Caco-2 (cell line): ENCODE measurements around the gene TASOR2. TPM values are rescaled to one million over a fixed set of nuclear protein-coding genes. Genes with fewer than 3 reads are reported as not detected.

Source experiments
- BruUV-seq: library from RNA; stranded (reverse); fragments of 400-500 nt; replicated peaks from 2 replicates; lab custom pipeline; 2021; lab: Mats Ljungman, UMichigan
- CTCF ChIA-PET: fragments of 300-600 bp; sonication (Branson Sonifier 250); formaldehyde crosslinking; loops from one replicate; lab custom pipeline; 2022; ENCODE audit warnings: antibody characterized with exemption; lab: Charles Lee
- POLR2A ChIA-PET: fragments of 300-600 bp; sonication (Branson Sonifier 250); formaldehyde crosslinking; loops from one replicate; lab custom pipeline; 2022; ENCODE audit warnings: antibody characterized with exemption; lab: Charles Lee
- DNase-seq, 2 experiments: peaks; one replicate each; pipeline versions ENCODE4 v3.0.0 to v3.0.0-alpha.2; 2020 to 2022
- H3K27me3 ChIP-seq: replicated peaks from 2 replicates; pipeline ENCODE4 v1.6.0; 2011; ENCODE audit warnings: low read length; ENCODE audit not compliant: control insufficient read depth, insufficient read depth
- H3K36me3 ChIP-seq: 2 replicates; pipeline ENCODE4 v1.5.1; 2011; ENCODE audit warnings: low read length; ENCODE audit not compliant: control insufficient read depth, insufficient read depth
- H3K4me1 ChIP-seq: fragments of 250-450 bp; sonication (Bioruptor Pico); 2 replicates; pipeline ENCODE4 v1.5.1; 2020; ENCODE audit warnings: mild to moderate bottlenecking
- H3K4me3 ChIP-seq: 2 replicates; pipeline ENCODE4 v1.5.1; 2011; ENCODE audit warnings: low read depth, mild to moderate bottlenecking, control low read depth, low read length
- H3K9me3 ChIP-seq: fragments of 250-450 bp; sonication (Bioruptor Pico); 2 replicates; pipeline ENCODE4 v1.5.1; 2020; ENCODE audit warnings: mild to moderate bottlenecking, moderate library complexity
- H3K27ac Mint-ChIP-seq: one replicate; pipeline ENCODE4 v1.8.0; 2022; ENCODE audit warnings: mixed read lengths; ENCODE audit not compliant: unreplicated experiment
- H3K27me3 Mint-ChIP-seq: one replicate; pipeline ENCODE4 v1.8.0; 2022; ENCODE audit warnings: mixed read lengths; ENCODE audit not compliant: insufficient read depth, unreplicated experiment
- H3K36me3 Mint-ChIP-seq: one replicate; pipeline ENCODE4 v1.8.0; 2022; ENCODE audit warnings: mild to moderate bottlenecking, mixed read lengths; ENCODE audit not compliant: insufficient read depth, unreplicated experiment
- H3K4me1 Mint-ChIP-seq: one replicate; pipeline ENCODE4 v1.8.0; 2022; ENCODE audit warnings: low read depth, mixed read lengths; ENCODE audit not compliant: unreplicated experiment
- H3K4me3 Mint-ChIP-seq: one replicate; pipeline ENCODE4 v1.8.0; 2022; ENCODE audit warnings: mild to moderate bottlenecking, moderate library complexity, mixed read lengths; ENCODE audit not compliant: unreplicated experiment
- H3K9me3 Mint-ChIP-seq: one replicate; pipeline ENCODE4 v1.8.0; 2022; ENCODE audit warnings: mixed read lengths; ENCODE audit not compliant: unreplicated experiment
- CTCF ChIP-seq, 2 experiments: fragments of 200-600 bp in 1 of 2; IDR thresholded peaks; 1 replicate in 1 of 2; 2 replicates in 1 of 2; pipeline versions ENCODE4 v1.5.1 to v1.8.0; 2011 to 2022; ENCODE audit warnings: antibody characterized with exemption in 1 of 2, control low read depth in 1 of 2, inconsistent platforms in 1 of 2, low read depth in 1 of 2, low read length in 1 of 2, mild to moderate bottlenecking in 1 of 2, moderate library complexity in 1 of 2; ENCODE audit not compliant: insufficient read depth in 1 of 2, severe bottlenecking in 1 of 2, unreplicated experiment in 1 of 2
- intact Hi-C: fragments of 100-400 bp; cut with micrococcal nuclease; formaldehyde crosslinking; loops from one replicate; pipeline ENCODE4 v1.10.0; 2022; ENCODE audit not compliant: unreplicated experiment
- total RNA-seq: library from RNA; stranded (reverse); gene quantifications from 2 replicates; pipeline ENCODE4 v1.2.3, GENCODE V29; 2022

The TASOR2 gene
- total RNA-seq, 1 experiment from 2014 or later, result 102 TPM

- no peak overlapping the region for H3K27ac Mint-ChIP-seq
- no peaks in the 10 kb centered on the region for H3K36me3 Mint-ChIP-seq
- peaks cover under 1% of the 10 kb centered on the region for H3K4me1 Mint-ChIP-seq
- Histone ChIP-seq H3K27me3 (no peaks in the 10 kb centered on the region), H3K4me1 (peaks cover 13% of the 10 kb centered on the region), H3K36me3 (no peaks in the 10 kb centered on the region), H3K9me3 (peaks cover 11% of the 10 kb centered on the region), H3K4me3 (no peak overlapping the region)
- H3K4me3 Mint-ChIP-seq, result no peak overlapping the region
- no peaks in the 10 kb centered on the region for H3K9me3 Mint-ChIP-seq
- no TSS peak for BruUV-seq
- TF ChIP-seq CTCF (IDR thresholded peaks at IDR 0.05; ENCODE audit: insufficient read depth in 1 of 2, low read depth in 1 of 2, low read length in 1 of 2, severe bottlenecking in 1 of 2, unreplicated experiment in 1 of 2), result no peak
- POLR2A ChIA-PET, result no interaction called here
- DNase-seq, result no peak
- no peaks in the 10 kb centered on the region for H3K27me3 Mint-ChIP-seq
- intact Hi-C loops, result no loop called here
- CTCF ChIA-PET, result interaction anchor here (0.6 kb wide), 1 partner anchor 48 kb away, joined by 3 read pairs; no protein-coding TSS in a partner anchor
Observed at GRCh38 chr10:5670662-5671375, 13.8 kb upstream of the TASOR2 start.

- no TSS peak for BruUV-seq
- H3K4me1 Mint-ChIP-seq, result peaks cover 5% of the 10 kb centered on the region
- ChIA-PET POLR2A (no interaction called here), CTCF (no interaction called here)
- H3K4me3 Mint-ChIP-seq, result no peak overlapping the region
- H3K9me3 ChIP-seq, result peaks cover 8% of the 10 kb centered on the region
- no peak for DNase-seq
- no peaks in the 10 kb centered on the region for H3K27me3 ChIP-seq
- no peak overlapping the region for H3K27ac Mint-ChIP-seq
- no peaks in the 10 kb centered on the region for H3K27me3 Mint-ChIP-seq
- no peaks in the 10 kb centered on the region for H3K36me3 ChIP-seq
- no peak for TF ChIP-seq CTCF (IDR thresholded peaks at IDR 0.05; ENCODE audit: insufficient read depth in 1 of 2, low read depth in 1 of 2, low read length in 1 of 2, severe bottlenecking in 1 of 2, unreplicated experiment in 1 of 2)
- no peak overlapping the region for H3K4me3 ChIP-seq
- H3K4me1 ChIP-seq, result no peaks in the 10 kb centered on the region
- intact Hi-C loops, result no loop called here
- no peaks in the 10 kb centered on the region for H3K9me3 Mint-ChIP-seq
- no peaks in the 10 kb centered on the region for H3K36me3 Mint-ChIP-seq
Observed at GRCh38 chr10:5678397-5679036, 6.1 kb upstream of the TASOR2 start.

GRCh38 chr10:5679037-5679435 lies 5.6 kb upstream of the TASOR2 start:
- H3K27me3 Mint-ChIP-seq, result no peaks in the 10 kb centered on the region
- no peaks in the 10 kb centered on the region for H3K36me3 ChIP-seq
- TF ChIP-seq CTCF (IDR thresholded peaks at IDR 0.05; ENCODE audit: insufficient read depth in 1 of 2, low read depth in 1 of 2, low read length in 1 of 2, severe bottlenecking in 1 of 2, unreplicated experiment in 1 of 2), result no peak
- H3K27me3 ChIP-seq, result no peaks in the 10 kb centered on the region
- H3K4me3 ChIP-seq, result no peak overlapping the region
- no TSS peak for BruUV-seq
- peaks cover 2% of the 10 kb centered on the region for H3K36me3 Mint-ChIP-seq
- no peak for DNase-seq
- H3K27ac Mint-ChIP-seq, result no peak overlapping the region
- H3K9me3 ChIP-seq, result peaks cover 7% of the 10 kb centered on the region
- H3K4me1 ChIP-seq, result peaks cover 3% of the 10 kb centered on the region
- intact Hi-C loops, result no loop called here
- no peak overlapping the region for H3K4me3 Mint-ChIP-seq
- no peaks in the 10 kb centered on the region for H3K9me3 Mint-ChIP-seq
- ChIA-PET CTCF (no interaction called here), POLR2A (no interaction called here)
- peaks cover 5% of the 10 kb centered on the region for H3K4me1 Mint-ChIP-seq
